ENCODE data around the gene UNKL.

DNA sequence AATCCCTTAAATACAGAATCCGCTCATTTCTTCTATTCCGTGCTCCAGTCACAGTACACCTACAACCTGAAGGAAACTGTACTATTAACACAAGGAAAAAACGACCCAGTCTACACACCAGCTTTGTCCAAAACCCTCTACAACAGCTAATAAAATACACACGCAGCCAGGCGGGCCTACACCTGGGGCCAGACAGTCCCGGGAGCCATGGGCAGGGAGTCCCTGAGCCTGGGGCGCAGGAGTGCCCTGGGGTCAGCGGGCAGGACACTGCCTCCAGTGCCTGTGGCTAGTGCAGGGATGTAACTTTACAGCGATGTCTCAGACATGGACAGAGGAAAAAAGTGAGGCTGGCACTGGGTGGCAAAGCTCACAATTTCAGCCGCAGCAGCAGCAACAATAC lies 34.3 kb downstream of the UNKL start:
- TF ChIP-seq ZFX (IDR thresholded peaks at IDR 0.05; ENCODE audit: borderline replicate concordance): no peak
- TF ChIP-seq, protein P1, sequence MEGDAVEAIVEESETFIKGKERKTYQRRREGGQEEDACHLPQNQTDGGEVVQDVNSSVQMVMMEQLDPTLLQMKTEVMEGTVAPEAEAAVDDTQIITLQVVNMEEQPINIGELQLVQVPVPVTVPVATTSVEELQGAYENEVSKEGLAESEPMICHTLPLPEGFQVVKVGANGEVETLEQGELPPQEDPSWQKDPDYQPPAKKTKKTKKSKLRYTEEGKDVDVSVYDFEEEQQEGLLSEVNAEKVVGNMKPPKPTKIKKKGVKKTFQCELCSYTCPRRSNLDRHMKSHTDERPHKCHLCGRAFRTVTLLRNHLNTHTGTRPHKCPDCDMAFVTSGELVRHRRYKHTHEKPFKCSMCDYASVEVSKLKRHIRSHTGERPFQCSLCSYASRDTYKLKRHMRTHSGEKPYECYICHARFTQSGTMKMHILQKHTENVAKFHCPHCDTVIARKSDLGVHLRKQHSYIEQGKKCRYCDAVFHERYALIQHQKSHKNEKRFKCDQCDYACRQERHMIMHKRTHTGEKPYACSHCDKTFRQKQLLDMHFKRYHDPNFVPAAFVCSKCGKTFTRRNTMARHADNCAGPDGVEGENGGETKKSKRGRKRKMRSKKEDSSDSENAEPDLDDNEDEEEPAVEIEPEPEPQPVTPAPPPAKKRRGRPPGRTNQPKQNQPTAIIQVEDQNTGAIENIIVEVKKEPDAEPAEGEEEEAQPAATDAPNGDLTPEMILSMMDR (IDR thresholded peaks at IDR 0.05): 0 out of 2 replicates have a peak, but pooled peaks have one; percentile 14

All from 22Rv1 (cell line).